ENCODE data around the gene TBC1D3B.
"Not testable (repeated sequence)": the region's sequence is repeated elsewhere in the genome, so short reads cannot be mapped to it uniquely, and the experiment has no call there.

Gene TBC1D3B

DNA sequence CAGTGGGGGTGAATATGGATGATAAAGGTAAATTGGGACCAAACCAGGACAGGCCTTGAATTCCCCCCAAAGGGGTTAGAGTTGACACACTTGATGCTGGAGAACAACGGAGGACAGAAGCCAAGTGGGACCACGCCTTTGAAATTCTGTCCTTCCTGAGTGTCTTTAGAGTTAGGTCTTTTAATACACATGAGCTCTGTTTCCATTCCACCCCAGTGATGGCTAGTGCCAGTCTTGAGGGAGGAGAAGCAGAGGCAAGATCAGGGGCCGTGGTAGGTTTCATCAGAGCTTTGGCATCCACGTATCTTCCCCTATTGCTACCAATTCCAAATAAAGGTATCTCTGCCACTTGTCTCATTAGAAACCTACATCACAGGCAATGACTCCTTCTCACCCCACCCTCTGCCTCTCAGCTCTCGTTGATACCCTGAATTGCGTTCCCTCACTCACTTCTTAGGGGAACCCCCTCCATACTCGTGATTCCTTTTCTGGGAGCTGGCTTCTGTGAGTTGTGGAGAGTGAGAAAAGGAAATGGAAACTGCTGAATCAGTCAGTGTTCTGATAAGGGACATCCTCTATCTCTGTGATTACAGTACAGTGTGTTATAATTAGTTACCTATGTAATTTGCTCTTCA, 22.5 kb upstream of the TBC1D3B start:
- DNase-seq: no peak

DNA sequence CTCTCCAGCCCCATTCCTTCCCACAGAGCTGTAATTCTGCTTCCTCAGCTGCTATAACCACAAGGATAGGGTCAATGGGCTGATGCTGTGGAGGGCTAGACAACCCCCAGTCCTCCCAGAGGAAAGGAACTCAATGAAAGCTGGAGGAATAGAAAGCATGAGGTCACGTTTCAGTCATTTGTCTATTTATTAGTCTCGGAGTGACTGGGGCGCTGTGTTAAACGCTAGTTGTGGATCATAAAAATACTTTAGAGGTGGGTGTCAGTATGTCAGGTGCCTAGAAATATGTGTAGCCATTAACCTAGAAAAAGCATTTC, 20.9 kb upstream of the TBC1D3B start:
- DNase-seq: no peak

DNA sequence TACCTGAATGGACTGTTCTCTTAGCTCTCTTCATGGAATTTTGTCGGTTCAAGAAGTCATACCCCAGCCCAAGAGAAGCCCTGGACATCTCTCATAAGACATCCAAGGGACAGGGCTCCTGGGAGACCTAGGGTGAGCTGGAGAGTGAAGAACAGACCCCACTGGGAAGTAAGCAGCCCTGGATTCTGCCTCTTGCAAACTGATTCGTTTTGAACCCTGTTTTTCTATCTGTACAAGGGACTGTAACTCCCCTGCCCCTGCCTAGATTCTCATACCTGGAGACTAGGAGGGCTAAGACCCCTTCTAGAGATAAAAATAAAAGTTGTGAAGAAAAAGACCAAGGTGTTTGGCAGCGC, 19.7 kb upstream of the TBC1D3B start:
- no peak for DNase-seq

DNA sequence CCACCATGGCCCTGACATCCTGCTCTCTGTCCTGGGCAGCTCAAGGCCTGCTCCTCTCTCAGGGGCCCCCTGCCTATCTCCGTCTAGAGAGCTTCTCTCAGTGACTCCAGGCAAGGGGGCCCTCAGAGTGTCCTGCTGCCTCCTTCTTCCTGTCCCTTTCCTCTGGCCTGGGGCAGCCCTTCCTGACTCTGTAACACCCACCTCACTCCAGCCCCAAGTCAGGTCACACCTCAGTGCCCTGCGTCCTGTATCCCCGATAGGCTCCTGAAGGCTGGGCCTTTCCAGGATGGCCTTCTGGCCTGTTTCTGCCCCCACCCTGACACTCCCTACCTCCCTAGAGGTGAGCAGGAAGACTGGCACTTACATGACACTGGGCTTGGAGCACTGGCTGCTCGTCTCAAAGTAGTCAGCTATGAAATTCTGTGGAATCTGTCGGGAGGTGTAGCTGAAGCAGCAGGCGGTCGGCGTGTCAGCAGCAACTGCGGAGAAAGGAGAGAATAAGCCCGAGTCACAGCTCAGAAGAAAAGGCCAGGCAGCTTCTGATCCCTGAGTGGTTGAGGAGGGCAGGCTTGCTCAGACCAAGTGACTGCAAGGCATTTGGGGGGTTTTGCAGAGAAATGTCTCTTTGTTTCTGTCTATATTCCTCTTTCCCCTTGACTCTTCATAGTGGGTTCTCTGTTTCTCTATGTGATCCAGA, 19.1 kb upstream of the TBC1D3B start:
- no peak for DNase-seq

DNA sequence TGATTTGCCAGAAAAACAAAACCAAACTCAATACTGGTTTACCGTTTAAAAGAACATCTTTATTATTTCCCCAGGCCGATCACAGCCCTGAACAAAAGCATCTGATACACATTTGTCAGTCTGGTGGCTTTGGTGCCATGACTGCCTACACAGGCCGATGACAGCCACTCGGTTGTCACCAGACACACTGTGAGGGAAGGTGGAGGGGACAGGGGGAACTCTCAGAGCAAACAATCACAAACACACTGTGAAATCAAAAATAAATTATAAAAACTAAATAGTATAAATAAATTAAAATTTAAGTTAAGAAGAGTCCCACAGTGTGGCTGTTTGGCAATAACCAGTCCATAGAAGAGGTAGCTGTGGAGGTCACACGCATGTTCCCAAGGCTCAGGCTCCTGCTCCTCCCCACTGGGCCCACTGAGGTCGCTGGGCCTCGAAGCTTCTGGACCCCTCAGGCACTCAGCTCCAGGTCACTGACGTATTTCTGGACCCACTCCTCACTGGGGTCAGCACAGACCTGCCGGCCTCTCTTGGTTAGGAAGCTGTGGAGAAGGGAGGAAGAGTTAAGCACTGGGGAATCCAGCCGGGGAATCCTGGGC, 18.5 kb upstream of the TBC1D3B start:
- DNase-seq: not testable (repeated sequence)

DNA sequence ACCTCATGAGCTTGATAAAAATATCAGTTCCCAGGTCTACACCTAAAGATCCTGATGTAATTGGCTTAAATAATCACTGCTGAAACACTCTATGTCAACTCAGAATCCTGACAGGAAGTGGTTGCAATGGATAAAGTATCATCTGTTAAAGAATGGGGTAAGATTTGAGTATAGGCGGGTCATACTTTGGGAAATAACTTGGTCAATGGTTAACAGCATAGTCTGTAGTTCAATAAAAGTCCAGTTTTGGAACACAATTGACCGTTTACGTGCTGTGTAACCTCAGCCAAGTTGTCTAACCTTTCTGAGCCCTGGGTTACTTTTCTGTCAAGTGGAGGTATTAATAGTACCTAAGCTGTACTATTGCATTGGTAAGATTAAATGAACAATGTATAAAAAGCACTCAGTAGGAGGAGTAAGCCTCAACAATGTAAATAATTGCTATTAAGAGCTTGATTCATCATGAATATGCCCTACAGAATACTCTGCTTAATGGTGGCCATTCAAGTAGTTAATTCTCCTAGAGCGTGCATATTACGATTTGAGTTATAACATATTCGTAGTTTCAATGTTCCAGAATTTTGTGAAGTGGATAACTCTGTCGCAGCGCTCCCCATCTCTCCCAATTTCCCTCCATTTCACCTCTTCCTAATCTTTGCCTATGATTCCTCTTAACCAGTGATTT, 17.9 kb upstream of the TBC1D3B start:
- not testable (repeated sequence) for DNase-seq

DNA sequence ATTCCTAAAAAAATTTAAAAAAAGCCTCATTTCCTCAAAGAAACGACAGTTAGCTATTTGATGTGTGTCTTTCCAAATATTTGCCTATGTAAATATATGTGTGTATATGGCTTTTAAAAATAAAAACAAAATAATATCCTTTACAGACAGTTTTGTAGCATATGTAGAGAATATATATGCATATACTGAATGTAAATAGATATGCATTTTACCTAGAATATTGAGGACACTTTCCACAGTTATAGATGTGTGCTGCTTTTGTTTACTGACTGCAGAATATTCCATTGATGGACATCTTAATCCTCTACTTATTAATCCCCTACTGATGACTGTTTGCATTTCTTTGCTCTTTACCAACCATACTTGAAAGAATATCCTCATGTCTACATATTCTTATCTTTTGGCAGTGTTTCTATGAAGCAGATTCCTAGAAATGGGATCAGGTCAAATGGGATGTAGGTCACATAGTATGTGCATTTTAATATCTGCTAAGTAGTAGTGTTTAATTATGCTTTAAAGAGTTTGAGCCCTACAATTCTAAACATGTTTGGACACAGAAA, 16.9 kb upstream of the TBC1D3B start:
- DNase-seq: no peak

DNA sequence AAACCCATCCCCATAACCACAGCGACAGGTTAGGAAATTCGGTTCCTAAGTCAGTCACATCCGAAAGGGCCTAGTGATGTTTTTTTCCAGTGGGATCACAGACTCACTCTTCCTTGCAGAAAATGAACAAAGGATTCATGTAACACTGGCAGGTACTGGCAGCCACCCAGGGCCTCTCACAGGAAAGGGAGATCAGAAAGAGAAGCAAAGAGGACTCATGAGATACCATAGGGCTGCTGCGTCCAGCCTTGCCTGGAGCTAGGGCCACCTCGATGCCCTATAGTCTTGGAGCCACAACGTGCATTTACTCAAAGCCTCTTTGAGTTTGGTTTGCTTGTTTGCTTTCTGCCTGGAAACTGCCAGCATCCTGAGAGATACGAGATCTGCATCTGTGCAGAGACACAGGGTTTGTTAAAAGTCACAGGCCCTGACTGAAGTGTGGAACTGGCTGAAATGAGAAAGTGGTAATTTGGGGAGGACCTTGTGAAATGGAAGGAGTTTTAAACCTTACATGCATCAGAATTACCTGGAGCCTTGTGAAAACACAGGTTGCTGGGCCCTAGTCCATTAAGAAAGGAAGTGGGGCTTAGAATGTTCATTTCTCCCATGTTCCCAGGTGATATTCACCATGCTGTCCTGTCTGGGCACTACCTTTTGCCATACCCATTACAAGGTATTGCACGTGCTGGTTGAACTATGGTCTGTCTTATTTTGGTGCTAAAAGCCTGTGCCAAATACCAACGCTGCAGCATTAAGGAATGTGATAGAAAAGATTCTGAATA, 14.3 kb upstream of the TBC1D3B start:
- not testable (repeated sequence) for DNase-seq

DNA sequence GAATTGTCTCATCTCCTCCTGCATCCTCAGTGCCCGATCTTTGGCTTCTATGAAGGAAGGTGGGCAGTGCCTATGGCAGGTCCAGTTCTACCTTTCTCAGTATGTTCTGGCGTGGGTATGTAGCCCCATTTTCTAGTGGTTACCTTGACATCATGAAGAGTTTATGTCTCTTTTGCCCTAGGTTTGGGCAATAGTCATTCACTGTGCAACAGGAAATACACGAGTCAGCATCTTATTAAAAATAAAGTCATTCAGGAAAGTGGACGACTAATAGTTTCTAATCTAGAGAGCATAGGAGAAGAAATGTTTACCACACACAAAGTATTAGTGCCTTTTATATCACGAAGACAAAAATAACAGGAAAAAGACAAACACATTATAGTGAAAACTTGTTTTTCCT, 13.6 kb upstream of the TBC1D3B start:
- not testable (repeated sequence) for DNase-seq

DNA sequence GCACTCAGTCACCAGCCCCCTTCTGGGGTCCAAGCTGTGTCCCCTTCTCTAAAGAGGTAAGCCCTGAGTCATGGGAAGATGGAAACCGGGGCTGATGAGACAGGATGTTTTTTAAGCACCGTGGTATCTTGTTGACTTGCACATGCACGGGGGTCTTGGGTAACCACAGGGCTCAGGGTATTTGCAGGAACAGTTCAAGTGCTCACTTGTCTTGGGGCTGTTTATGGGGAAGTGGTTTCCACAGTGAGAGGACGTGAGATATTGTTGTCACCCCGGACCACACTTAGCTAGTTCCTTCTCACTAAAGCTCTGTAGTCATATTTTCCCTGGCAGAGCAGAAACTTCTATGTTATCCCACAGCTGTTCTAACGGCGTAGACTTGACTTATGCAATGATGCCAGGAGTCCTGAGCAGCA, 12.5 kb upstream of the TBC1D3B start:
- DNase-seq: no peak

DNA sequence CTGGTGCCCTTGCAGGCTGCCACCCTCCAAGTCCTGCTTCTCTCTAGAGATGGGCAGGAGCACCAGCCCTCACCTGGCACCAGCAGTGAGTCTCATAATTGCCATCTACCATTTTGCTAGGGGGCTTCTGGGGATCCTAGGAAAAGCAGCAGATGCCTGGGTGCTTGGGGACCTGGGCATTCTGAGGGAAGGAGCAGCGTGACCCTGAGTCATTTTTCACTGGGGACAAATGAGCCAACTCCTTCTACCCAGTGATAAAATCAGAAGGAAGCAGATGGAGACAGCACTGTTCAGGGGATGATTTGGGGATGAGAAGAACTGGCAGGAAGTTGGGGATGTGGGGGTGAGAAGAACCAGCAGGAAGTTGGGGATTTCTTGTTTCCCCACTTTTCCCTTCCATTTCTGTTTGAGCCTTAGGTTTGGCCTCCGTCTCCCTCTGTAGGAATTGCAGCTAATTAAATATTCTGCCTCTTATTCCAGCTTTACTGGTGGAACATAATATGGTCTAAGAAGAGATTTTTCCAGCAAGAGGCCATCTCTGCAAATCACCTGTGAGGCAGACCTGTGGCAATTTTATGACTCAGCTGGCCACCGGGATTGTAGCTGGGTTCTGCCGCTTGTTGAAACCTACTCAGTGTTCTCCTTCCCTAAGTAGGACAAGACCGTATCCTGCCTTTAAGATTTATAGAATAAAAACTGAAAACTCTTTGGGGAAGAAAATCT, 11.7 kb upstream of the TBC1D3B start:
- not testable (repeated sequence) for DNase-seq

DNA sequence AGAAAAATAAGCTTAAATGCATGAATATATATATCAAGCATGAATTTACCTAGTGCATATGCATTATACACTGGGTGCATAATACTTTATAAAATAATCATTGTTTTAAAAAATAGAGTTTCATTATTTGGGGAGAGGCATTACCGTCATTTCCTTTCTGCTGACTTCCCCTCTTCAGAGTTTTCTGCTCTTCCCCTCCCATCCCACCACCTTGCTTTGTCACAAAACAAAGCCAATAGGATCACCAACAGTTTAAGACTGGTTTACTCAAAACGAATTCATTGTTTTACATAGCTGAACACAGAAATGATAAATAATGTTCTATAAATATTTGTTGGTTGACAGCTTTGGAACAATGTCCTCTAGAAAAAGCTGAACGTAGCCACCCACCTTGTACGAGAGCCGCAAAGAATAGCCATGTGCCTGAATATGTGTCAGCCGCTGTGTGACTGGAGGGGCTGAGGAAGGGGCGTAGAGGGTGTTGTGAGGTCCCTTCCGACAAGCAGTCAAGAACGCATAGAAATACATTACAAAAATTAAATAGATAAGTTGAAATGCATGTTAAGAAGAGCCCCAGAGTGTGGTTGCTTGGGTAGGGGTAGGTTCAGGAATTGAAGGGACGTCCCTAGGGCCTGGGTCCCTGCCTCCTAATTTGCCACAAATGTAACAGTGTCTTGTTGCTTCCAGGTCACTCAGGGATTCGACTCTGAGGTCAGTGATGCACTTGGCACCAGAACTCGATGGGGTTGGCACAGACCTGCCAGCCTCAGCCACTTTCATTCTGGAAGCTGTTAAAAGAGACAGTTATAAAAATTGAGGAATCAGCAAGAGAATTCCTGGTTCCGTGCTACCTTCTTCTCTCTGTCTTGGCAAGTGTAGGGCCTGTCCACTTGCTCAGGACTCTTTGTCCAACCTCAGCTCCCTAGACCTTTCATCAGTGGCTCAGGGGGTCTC, 10.7 kb upstream of the TBC1D3B start:
- DNase-seq: not testable (repeated sequence)

DNA sequence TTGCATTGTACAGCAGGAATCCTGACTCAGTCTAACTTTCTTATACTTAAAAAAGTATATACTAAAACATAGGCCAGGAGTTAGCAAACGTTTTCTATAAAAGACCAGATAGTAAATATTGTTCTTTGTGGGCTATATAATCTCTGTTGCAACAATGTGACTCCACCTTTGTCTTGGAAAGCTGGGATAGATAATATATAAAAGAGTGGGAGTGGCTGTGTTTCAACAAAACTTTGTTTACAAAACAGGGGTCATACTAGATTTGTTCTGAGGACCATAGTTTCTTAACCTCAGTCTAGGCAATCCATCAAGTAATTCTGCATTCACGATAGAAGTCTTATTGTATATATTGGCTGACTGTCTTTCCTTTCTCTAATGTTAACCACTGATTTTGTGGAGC, 9.0 kb upstream of the TBC1D3B start:
- DNase-seq: no peak

DNA sequence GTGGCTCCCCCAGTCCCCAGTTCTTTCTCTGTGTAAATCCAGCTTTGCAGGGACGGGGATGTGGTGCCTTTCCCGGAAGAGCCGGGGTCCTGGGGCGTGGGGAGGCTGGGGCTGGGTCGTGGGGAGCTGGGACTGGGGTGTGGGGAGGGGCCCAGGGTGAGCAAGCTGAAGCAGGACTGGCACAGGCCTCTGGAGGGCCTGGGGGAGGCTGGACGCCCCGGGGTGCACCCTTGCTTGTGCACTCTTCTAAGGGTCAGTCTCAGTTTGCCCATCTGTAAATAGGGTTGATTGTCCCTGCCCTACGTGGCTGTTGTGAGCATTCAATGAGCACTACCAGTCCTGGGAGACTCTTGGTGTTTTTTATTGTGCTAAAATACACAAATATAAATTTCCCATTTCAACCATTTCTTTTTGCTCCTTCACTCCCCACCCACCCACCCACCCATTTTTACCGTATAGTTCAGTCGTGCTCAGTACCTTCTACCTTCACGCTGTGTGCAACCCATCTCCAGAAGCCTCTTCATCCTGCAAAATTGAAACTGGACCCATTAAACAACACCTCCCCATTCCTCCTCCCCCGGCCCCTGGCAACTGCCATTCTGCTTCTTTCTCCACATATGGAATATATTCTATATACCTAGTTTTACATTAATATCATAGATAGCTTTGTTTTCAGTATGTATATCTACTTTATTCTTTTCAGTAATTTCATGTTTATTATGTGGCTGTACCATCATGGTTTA, 7.8 kb upstream of the TBC1D3B start:
- DNase-seq: no peak

DNA sequence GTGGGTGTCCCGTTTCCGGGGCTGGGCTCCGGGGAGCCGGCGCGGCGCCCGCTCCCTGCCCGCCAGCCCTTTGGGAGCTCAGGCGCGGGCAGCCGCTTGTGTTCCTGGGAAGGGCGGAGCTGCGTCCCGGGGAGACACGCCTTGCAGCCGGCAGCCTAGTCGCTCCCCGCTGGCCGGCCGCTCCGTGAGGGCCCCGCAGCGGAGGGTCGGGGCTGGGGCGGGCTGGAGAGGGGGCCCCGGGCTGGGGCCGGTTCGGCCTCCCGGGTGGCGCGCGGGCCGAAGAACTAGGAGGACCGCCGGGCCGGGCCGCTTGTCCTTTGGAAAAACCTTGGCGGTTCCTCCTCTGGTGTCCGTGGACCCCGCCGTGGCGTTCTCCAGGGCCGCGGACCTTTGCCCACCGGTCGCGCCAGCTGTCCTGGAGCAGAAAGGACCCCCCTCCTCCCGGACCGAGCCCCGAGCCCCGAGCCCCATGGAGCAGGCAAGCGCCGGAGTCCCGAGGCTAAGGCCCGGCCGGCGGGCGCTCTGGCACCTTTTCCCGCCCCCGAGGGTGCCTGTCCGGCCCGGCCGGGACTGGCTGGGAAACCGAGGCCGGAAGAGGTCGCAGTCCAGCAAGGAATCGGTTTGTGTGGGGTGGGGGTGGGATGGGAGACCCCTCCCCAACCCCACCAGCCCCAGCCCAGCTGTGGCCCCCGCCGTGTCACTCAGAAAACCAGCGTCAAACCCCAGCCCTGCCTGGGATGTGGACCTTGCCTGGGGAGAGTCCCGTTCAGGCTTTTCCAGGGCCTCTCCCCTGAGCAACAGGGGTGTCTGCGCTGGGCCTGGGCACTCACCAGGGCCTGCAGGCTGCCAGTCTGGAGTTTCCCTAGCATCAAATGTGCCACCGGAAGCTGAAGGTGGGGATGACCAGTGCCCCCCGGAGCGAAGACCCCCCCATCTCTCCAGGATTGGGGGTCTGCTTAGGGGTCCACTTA, 6.8 kb upstream of the TBC1D3B start:
- DNase-seq: peak; percentile 66

DNA sequence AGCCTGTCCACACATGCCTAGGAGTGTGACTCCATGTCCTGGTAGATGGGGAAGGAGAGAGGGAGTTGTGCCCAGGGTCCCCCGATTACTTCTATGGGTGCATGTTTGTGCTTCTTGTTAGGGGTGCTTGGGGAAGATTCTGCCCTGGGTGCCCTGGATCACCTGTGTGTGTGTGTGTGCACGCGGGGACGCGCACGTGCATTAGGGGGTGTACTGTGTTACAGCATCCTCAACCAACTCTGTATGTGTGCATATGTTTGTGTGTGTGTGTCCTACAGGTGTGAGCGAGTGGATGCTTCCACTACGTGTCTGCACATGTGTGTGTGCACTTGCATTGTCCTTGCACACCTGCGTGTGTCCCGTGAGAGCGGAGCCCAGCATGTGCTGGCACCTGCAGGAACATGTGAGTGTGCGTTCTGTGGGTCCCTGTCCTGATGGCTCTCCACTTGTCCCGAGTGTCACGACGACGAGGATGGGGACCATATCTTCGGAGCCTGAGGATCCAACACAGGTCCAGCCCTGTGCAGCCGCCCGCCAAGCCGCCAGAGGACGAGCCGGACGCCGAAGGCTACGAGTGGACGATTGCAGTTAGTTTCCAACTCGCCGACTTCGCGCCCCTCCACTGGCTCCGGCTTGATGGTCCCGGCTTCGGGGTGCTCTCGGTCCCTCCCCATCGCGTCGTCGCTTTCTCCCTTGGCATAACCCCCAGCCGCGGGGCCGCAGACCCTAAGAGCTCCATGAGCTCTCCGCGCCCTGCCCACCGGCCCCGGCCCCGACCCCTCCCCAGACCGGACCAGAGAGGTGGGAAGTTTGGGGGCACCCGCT, 6.0 kb upstream of the TBC1D3B start:
- DNase-seq: no peak

DNA sequence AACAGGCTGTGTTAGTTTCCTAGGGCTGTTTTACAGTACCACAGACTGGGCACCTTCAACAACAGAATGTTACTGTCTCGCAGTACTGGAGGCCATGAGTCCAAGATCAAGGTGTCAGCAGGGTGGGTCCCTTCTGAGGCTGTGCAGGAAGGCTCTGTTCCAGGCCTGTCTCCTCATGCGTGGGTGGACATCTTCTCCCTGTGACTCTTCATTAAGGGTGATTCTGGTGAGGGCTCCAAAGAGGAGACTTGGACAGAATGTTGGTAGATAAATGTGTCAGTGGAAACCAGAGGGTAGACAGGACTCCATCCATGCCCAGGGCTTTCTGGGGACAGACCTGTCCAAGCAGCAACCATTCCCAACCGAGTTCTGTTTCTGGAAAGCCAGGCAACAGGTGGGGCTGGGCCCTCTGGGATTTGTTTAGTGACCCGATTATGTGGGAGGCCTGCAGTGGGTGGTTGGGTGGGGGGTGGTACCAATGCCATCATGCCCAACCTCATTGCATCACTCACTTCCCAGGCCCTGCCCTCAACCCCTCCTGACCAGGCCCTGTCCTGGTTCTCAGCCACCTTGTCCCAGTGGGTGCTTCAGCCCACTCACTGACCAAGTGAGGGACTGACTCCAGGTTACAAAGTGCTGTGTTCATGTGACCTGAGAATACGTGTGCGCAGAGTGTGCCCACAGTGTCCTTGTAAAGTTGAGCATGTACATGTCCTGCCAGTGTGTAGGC, 5.2 kb upstream of the TBC1D3B start:
- not testable (repeated sequence) for DNase-seq

Data from EL (cell line).